Activated CD8-positive, alpha-beta T cell treated with anti-CD3 and anti-CD28 coated beads, Interleukin-2, amount 10 ng/mL, durations not matched to agents 7 days and 5 days (primary cell): ENCODE measurements around the gene AGPS. TPM values are rescaled to one million over a fixed set of nuclear protein-coding genes. Genes with fewer than 3 reads are reported as not detected.

Experiments used
- ATAC-seq: fragments of 150-1000 bp; cut with Tn5 transposase; one replicate; pipeline ENCODE4 v1.10.0; 2021; ENCODE audit warnings: moderate library complexity
- CTCF ChIA-PET: fragments of 350-600 bp; sonication (Branson Sonifier 250); formaldehyde crosslinking; loops from one replicate; lab custom pipeline; 2021; ENCODE audit warnings: antibody characterized with exemption; lab: Charles Lee
- POLR2A ChIA-PET: fragments of 350-600 bp; sonication (Branson Sonifier 250); formaldehyde crosslinking; loops from one replicate; lab custom pipeline; 2021; ENCODE audit warnings: antibody characterized with exemption; lab: Charles Lee
- DNase-seq: peaks from one replicate; pipeline ENCODE4 v3.0.0-alpha.2; 2020
- H3K27ac Mint-ChIP-seq: one replicate; pipeline ENCODE4 v1.8.0; 2021; ENCODE audit warnings: mild to moderate bottlenecking, mixed read lengths
- H3K27me3 Mint-ChIP-seq: one replicate; pipeline ENCODE4 v1.8.0; 2021; ENCODE audit warnings: low read depth, mixed read lengths
- H3K36me3 Mint-ChIP-seq: one replicate; pipeline ENCODE4 v1.8.0; 2021; ENCODE audit warnings: low read depth, mixed read lengths
- H3K4me1 Mint-ChIP-seq: one replicate; pipeline ENCODE4 v1.8.0; 2021; ENCODE audit warnings: low read depth, mixed read lengths
- H3K4me3 Mint-ChIP-seq: one replicate; pipeline ENCODE4 v1.8.0; 2021; ENCODE audit warnings: mild to moderate bottlenecking, mixed read lengths
- H3K9me3 Mint-ChIP-seq: one replicate; pipeline ENCODE4 v1.8.0; 2022; ENCODE audit warnings: mixed read lengths; ENCODE audit not compliant: insufficient read depth
- total RNA-seq, 2 experiments: library from RNA; stranded (reverse); gene quantifications; one replicate each; pipeline ENCODE4 v1.2.3, GENCODE V29; 2021

AGPS gene
- total RNA-seq, 2 experiments from 2014 or later, result 65.9 to 67.9 TPM

GRCh38 chr2:177506998-177507397, 114.4 kb downstream of the AGPS start:
- DNase-seq (no peak), ATAC-seq (no peak)
- H3K27ac Mint-ChIP-seq, result no peak overlapping the region
- H3K4me3 Mint-ChIP-seq, result no peak overlapping the region
- peaks cover 17% of the 10 kb centered on the region for H3K36me3 Mint-ChIP-seq
- no peaks in the 10 kb centered on the region for H3K4me1 Mint-ChIP-seq
- CTCF ChIA-PET, result interaction anchor here (1.1 kb wide), 1 partner anchor 13 kb away, joined by 3 read pairs; no protein-coding TSS in a partner anchor
- H3K9me3 Mint-ChIP-seq, result no peaks in the 10 kb centered on the region
- POLR2A ChIA-PET, result no interaction called here
- H3K27me3 Mint-ChIP-seq, result no peaks in the 10 kb centered on the region

GRCh38 chr2:177516824-177517544, 124.4 kb downstream of the AGPS start:
- CTCF ChIA-PET, result no interaction called here
- Mint-ChIP-seq H3K4me1 (no peaks in the 10 kb centered on the region), H3K4me3 (no peak overlapping the region), H3K27me3 (no peaks in the 10 kb centered on the region), H3K9me3 (no peaks in the 10 kb centered on the region), H3K36me3 (peaks cover 32% of the 10 kb centered on the region), H3K27ac (no peak overlapping the region)
- POLR2A ChIA-PET, result no interaction called here
- ATAC-seq (no peak), DNase-seq (no peak)

- Mint-ChIP-seq H3K4me3 (no peak overlapping the region), H3K27ac (no peak overlapping the region), H3K4me1 (peaks cover under 1% of the 10 kb centered on the region), H3K36me3 (peaks cover 36% of the 10 kb centered on the region), H3K9me3 (no peaks in the 10 kb centered on the region), H3K27me3 (no peaks in the 10 kb centered on the region)
- ATAC-seq, result no peak
- ChIA-PET CTCF (interaction anchor here (1.2 kb wide), 1 partner anchor 354 kb away, joined by 3 read pairs; no protein-coding TSS in a partner anchor), POLR2A (no interaction called here)
- no peak for DNase-seq
These were observed 126.2 kb downstream of the AGPS start for GRCh38 chr2:177518754-177519153.

- Mint-ChIP-seq H3K36me3 (peaks cover 35% of the 10 kb centered on the region), H3K4me1 (peaks cover 3% of the 10 kb centered on the region), H3K9me3 (no peaks in the 10 kb centered on the region), H3K4me3 (no peak overlapping the region), H3K27ac (no peak overlapping the region), H3K27me3 (no peaks in the 10 kb centered on the region)
- DNase-seq, result no peak
- ChIA-PET CTCF (interaction anchor here (1.0 kb wide), 1 partner anchor 13 kb away, joined by 3 read pairs; no protein-coding TSS in a partner anchor), POLR2A (no interaction called here)
- no peak for ATAC-seq
These were observed 127.1 kb downstream of the AGPS start for GRCh38 chr2:177519534-177520115.

DNA sequence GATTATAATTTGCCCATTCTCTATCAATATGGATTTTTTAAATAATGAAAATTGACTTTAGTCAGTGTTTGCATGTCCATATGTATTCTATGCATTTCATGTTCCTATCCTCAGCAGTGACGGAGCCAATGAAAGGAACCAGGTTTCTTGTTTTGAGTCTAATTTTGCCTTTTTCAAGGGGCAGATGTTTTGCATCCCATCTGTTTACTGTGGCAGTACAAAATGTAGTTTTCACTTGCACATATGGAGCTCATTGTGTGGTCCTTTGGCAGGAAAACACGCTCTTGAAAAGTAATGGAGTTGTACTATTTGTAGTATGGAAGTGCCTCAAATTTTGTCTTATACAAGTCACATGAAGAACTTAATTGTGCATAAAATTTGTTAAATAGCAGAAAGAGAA, 127.8 kb downstream of the AGPS start:
- no peak overlapping the region for H3K4me3 Mint-ChIP-seq
- DNase-seq, result no peak
- no peaks in the 10 kb centered on the region for H3K27me3 Mint-ChIP-seq
- POLR2A ChIA-PET, result no interaction called here
- CTCF ChIA-PET, result interaction anchor here (1.0 kb wide), 1 partner anchor 14 kb away, joined by 3 read pairs; no protein-coding TSS in a partner anchor
- no peaks in the 10 kb centered on the region for H3K9me3 Mint-ChIP-seq
- H3K4me1 Mint-ChIP-seq, result peaks cover 3% of the 10 kb centered on the region
- no peak overlapping the region for H3K27ac Mint-ChIP-seq
- peaks cover 34% of the 10 kb centered on the region for H3K36me3 Mint-ChIP-seq
- no peak for ATAC-seq

DNA sequence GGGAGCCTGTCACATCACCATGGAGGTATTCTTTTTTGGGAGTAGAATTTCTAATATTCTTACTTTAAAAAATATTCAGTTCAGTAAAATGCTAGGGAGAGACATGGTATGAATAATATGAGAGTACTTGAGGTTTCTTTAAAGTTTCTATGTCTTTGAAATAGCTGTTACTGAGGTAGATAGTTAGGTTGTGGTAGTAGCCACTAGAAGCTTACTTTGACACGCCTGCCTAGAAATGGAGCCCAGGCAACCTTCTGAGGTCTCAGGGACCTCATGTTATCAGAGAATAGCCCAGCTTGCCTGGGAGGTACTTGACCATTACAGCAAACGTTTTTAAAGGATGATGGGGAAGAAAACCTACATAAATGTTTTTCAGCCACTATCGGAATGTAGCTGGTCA, 131.2 kb downstream of the AGPS start:
- ChIA-PET POLR2A (interaction anchor here (1.4 kb wide), 1 partner anchor 10 kb away, joined by 4 read pairs; no protein-coding TSS in a partner anchor), CTCF (interaction anchor here (0.8 to 2.0 kb wide), 4 partner anchors 8 to 189 kb away, joined by 3 to 5 read pairs (median 3); no protein-coding TSS in a partner anchor)
- Mint-ChIP-seq H3K27me3 (no peaks in the 10 kb centered on the region), H3K36me3 (peaks cover 28% of the 10 kb centered on the region), H3K4me3 (no peak overlapping the region), H3K4me1 (peaks cover 5% of the 10 kb centered on the region), H3K9me3 (no peaks in the 10 kb centered on the region), H3K27ac (no peak overlapping the region)
- ATAC-seq (no peak), DNase-seq (no peak)

DNA sequence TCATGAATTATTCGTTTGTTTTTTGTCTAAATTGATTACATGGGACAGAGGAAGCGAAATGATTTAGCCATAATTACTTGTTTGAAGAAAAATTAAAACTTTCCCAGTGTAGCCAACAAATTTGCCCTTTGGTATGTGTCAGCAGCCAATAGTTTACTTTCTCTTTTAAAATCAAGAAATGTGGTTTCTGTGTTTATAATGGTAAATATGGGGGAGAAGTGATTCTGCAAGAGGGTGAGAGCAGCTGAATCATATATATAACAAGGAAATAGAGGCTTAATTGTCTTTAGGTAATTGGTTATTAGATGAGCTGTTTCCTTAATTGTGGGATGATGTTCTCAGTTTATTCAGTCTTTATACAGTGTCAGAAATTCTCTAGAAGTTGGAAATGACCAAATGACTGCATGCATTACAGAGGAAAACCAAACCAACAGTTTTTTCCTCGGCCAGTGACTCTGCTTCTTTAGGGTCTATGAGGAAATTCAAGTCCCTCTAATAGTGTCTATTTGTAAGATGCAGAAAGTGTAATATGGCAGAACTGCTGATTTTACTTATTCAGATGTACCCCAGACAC, 132.9 kb downstream of the AGPS start:
- POLR2A ChIA-PET, result no interaction called here
- Mint-ChIP-seq H3K4me1 (peaks cover 5% of the 10 kb centered on the region), H3K27me3 (no peaks in the 10 kb centered on the region), H3K9me3 (no peaks in the 10 kb centered on the region), H3K4me3 (no peak overlapping the region), H3K36me3 (peaks cover 22% of the 10 kb centered on the region), H3K27ac (no peak overlapping the region)
- DNase-seq (no peak), ATAC-seq (no peak)
- CTCF ChIA-PET, result interaction anchor here (1.1 kb wide), 1 partner anchor 190 kb away, joined by 3 read pairs; no protein-coding TSS in a partner anchor

GRCh38 chr2:177528351-177528933, 135.9 kb downstream of the AGPS start:
- peaks cover 5% of the 10 kb centered on the region for H3K4me1 Mint-ChIP-seq
- no peaks in the 10 kb centered on the region for H3K27me3 Mint-ChIP-seq
- no peak overlapping the region for H3K27ac Mint-ChIP-seq
- DNase-seq, result no peak
- ChIA-PET POLR2A (no interaction called here), CTCF (no interaction called here)
- no peaks in the 10 kb centered on the region for H3K9me3 Mint-ChIP-seq
- ATAC-seq, result no peak
- H3K4me3 Mint-ChIP-seq, result no peak overlapping the region
- H3K36me3 Mint-ChIP-seq, result peaks cover 14% of the 10 kb centered on the region

DNA sequence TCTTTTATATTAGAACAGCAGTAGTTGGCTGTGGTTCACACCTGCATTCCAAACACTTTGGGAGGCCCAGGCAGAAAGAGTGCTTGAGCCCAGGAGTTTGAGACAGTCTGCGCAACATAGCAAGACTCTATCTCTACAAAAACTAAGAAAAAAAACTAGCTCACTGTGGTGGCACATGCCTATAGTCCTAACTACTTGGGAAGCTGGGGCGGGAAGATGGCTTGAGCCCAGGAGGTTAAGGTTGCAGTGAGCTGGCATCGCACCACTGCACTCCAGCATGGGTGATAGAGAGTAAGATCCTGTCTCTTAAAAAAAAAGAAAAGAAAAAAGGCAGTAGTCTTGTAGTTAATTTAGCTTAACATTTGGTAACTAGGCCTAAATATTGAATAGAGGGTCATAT, 136.6 kb downstream of the AGPS start:
- CTCF ChIA-PET, result interaction anchor here (0.8 kb wide), 1 partner anchor 364 kb away, joined by 3 read pairs; no protein-coding TSS in a partner anchor
- DNase-seq (no peak), ATAC-seq (no peak)
- Mint-ChIP-seq H3K27me3 (no peaks in the 10 kb centered on the region), H3K27ac (no peak overlapping the region), H3K4me3 (no peak overlapping the region), H3K4me1 (peaks cover 3% of the 10 kb centered on the region), H3K36me3 (peaks cover 12% of the 10 kb centered on the region), H3K9me3 (no peaks in the 10 kb centered on the region)
- POLR2A ChIA-PET, result no interaction called here

- Mint-ChIP-seq H3K4me3 (no peak overlapping the region), H3K27ac (no peak overlapping the region), H3K27me3 (no peaks in the 10 kb centered on the region), H3K4me1 (no peaks in the 10 kb centered on the region), H3K9me3 (no peaks in the 10 kb centered on the region), H3K36me3 (peaks cover 7% of the 10 kb centered on the region)
- no peak for ATAC-seq
- ChIA-PET CTCF (interaction anchor here (1.4 kb wide), 1 partner anchor 40 kb away, joined by 5 read pairs; no protein-coding TSS in a partner anchor), POLR2A (interaction anchor here (0.7 kb wide), 1 partner anchor 36 kb away, joined by 3 read pairs; no protein-coding TSS in a partner anchor)
- DNase-seq, result no peak
These were observed 138.0 kb downstream of the AGPS start for GRCh38 chr2:177530561-177530960.

GRCh38 chr2:177531706-177532105, 139.1 kb downstream of the AGPS start:
- no peak for DNase-seq
- Mint-ChIP-seq H3K36me3 (peaks cover 7% of the 10 kb centered on the region), H3K4me1 (no peaks in the 10 kb centered on the region), H3K4me3 (no peak overlapping the region), H3K9me3 (no peaks in the 10 kb centered on the region), H3K27ac (no peak overlapping the region), H3K27me3 (no peaks in the 10 kb centered on the region)
- ATAC-seq, result no peak
- POLR2A ChIA-PET, result no interaction called here
- CTCF ChIA-PET, result interaction anchor here (1.1 to 1.4 kb wide), 2 partner anchors 8 to 42 kb away, joined by 3 to 5 read pairs; no protein-coding TSS in a partner anchor
